Esophagus muscularis mucosa (tissue), 4 donors: ENCODE data around the gene CFL1. TPM values are rescaled to one million over a fixed set of nuclear protein-coding genes. Genes with fewer than 3 reads are reported as not detected.

ENCODE experiments used
- DNase-seq: peaks from one replicate; pipeline ENCODE4 v3.0.0-alpha.2; 2017; ENCODE audit errors: extremely low spot score
- H3K27ac ChIP-seq, 4 donors: fragments of 200-600 bp; sonication (generic); replicated peaks in 1 of 4; 1 replicate in 3 of 4; 2 replicates in 1 of 4; pipeline ENCODE4 v1.5.1; 2016 to 2019; ENCODE audit warnings: mild to moderate bottlenecking in 1 of 4
- H3K27me3 ChIP-seq, 4 donors: fragments of 200-600 bp; sonication (generic); one replicate each; pipeline versions ENCODE4 v1.5.1 to v1.6.0; 2016 to 2019
- H3K36me3 ChIP-seq, 4 donors: fragments of 200-600 bp; sonication (generic); one replicate each; pipeline ENCODE4 v1.5.1; 2016 to 2019
- H3K4me1 ChIP-seq, 4 donors: fragments of 200-600 bp; sonication (generic); one replicate each; pipeline ENCODE4 v1.5.1; 2016 to 2019
- H3K4me3 ChIP-seq, 4 donors: fragments of 200-600 bp; sonication (generic); 1 replicate in 2 of 4; 2 replicates in 2 of 4; pipeline ENCODE4 v1.5.1; 2016 to 2019; ENCODE audit warnings: mild to moderate bottlenecking in 4 of 4, moderate library complexity in 1 of 4
- H3K9me3 ChIP-seq, 4 donors: fragments of 200-600 bp; sonication (generic); 1 replicate in 3 of 4; 2 replicates in 1 of 4; pipeline ENCODE4 v1.5.1; 2016 to 2019
- CTCF ChIP-seq, 3 experiments: fragments of 200-600 bp in 2 of 3; fragments of 450-650 bp in 1 of 3; sonication (generic) in 2 of 3; IDR thresholded peaks; one replicate each; pipeline ENCODE4 v1.5.1; 2017 to 2019; ENCODE audit warnings: antibody characterized with exemption in 3 of 3, mild to moderate bottlenecking in 2 of 3, moderate library complexity in 1 of 3
- EP300 ChIP-seq: sonication (generic); formaldehyde crosslinking; IDR thresholded peaks from one replicate; pipeline ENCODE4 v1.6.1; 2017; ENCODE audit warnings: antibody characterized with exemption
- POLR2A ChIP-seq: fragments of 450-650 bp; IDR thresholded peaks from one replicate; pipeline ENCODE4 v1.6.1; 2017; ENCODE audit warnings: antibody characterized with exemption, moderate library complexity, mild to moderate bottlenecking, low read depth
- POLR2AphosphoS5 ChIP-seq, 2 donors: sonication (generic); formaldehyde crosslinking; IDR thresholded peaks; one replicate each; pipeline ENCODE4 v1.6.1; 2017; ENCODE audit warnings: antibody characterized with exemption in 2 of 2
- WGBS: methylation state at CpG from one replicate; pipeline ENCODE4 v1.1.5; 2018; 5-methylcytosine and 5-hydroxymethylcytosine counted together
- intact Hi-C: fragments of 100-400 bp; cut with DNase I; formaldehyde crosslinking; loops from one replicate; pipeline ENCODE4 v1.15.1; 2023
- total RNA-seq, 4 donors: library from RNA; depleted of rRNA; stranded (reverse); fragments of >200 nt; gene quantifications; one replicate each; pipeline versions ENCODE4 v1.1.0 to v1.2.1, GENCODE V29; 2016

The CFL1 gene
- total RNA-seq, 4 donors from 2014 or later, result 610 to 793 (median 738) TPM

DNA sequence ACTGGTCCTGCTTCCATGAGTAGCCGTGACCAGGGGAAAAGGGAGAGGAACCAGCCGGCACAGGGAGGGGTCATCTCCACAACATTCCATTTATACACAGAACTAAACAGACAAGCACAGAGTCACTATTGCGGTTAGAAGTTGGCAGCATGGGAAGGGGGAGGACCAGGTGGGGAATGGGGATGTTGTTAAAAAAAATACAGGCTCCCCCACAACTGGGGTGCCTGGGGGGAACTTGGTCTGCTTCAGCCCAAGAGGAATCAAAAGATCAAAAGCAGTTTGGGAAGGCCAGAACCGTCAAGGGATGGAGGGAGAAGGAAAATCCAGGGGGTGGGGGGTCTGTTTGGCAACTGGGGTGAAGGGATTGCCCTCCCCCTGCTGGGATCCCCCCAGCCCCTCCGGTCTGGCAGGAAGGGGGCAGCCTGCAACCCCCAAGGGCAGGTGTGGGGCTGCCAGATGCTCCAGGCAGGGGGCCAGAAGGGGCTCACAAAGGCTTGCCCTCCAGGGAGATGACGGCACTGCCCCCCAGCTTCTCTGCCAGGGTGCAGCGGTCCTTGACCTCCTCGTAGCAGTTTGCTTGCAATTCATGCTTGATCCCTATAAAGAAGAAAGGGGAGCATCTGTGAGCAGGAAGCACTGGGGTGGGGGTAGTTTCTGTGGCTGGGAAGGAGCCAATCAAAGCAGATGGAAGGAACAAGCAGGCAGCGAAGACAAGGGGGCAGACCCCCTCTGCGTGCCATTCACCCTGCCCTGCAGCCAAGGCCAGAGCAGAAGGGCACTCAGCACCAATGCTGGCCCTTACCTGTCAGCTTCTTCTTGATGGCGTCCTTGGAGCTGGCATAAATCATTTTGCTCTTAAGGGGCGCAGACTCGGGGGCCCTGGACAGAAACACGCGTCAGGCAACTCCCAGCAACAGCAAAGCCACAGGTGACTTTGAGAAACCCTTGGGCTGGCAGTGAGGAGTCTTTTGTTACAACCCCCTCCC, 2.8 kb downstream of the CFL1 start:
- intact Hi-C loops, result no loop called here
- TF ChIP-seq POLR2AphosphoS5 (IDR thresholded peaks at IDR 0.05) (no peak), POLR2A (no peak), CTCF (IDR thresholded peaks at IDR 0.05) (no peak), EP300 (no peak)
- H3K27ac ChIP-seq, result peak overlapping the region in 1 of 4 donors; percentile 100
- H3K4me3 ChIP-seq, result no peak overlapping the region
- no peak for DNase-seq
- H3K9me3 ChIP-seq, result peaks cover 0 to 9% (median 3%) of the 10 kb centered on the region in 4 donors
- WGBS, result 78% methylated on average over 11 of the region's 15 CpGs
- H3K27me3 ChIP-seq, result no peaks in the 10 kb centered on the region
- peaks cover 22 to 65% (median 60%) of the 10 kb centered on the region in 4 donors for H3K36me3 ChIP-seq
- peaks cover 25 to 60% (median 52%) of the 10 kb centered on the region in 4 donors for H3K4me1 ChIP-seq

DNA sequence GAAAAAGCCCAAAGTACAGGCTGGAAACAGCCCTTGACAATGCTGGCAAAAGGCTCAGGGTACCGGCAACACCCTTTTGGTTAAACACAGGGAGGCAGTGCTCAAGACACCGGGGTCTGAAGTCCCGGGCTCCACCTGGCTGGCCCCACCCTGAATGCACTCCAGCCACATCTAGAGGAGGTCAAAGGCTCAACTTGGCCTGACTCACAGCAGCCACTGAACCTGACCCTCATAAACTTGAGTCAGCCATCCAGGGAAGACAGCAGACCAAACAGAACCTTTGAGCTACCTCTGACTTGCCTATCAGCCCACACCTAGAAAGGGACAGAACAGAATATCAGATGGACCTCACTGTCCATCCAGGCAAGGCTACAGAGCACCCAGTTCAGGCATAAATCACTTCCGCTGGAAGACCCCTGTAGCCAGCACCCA, 3.8 kb downstream of the CFL1 start:
- Histone ChIP-seq H3K9me3 (peaks cover 0 to 9% (median 3%) of the 10 kb centered on the region in 4 donors), H3K4me1 (peaks cover 21 to 51% (median 45%) of the 10 kb centered on the region in 4 donors), H3K36me3 (peaks cover 22 to 65% (median 60%) of the 10 kb centered on the region in 4 donors), H3K27me3 (no peaks in the 10 kb centered on the region), H3K4me3 (no peak overlapping the region), H3K27ac (peak overlapping the region in 1 of 4 donors; percentile 100)
- intact Hi-C loops, result no loop called here
- WGBS, result 94% methylated on average over 3 of the region's 4 CpGs
- TF ChIP-seq EP300, result no peak
- TF ChIP-seq POLR2A, result no peak
- no peak for TF ChIP-seq CTCF (IDR thresholded peaks at IDR 0.05)
- TF ChIP-seq POLR2AphosphoS5 (IDR thresholded peaks at IDR 0.05), result no peak
- DNase-seq, result no peak

DNA sequence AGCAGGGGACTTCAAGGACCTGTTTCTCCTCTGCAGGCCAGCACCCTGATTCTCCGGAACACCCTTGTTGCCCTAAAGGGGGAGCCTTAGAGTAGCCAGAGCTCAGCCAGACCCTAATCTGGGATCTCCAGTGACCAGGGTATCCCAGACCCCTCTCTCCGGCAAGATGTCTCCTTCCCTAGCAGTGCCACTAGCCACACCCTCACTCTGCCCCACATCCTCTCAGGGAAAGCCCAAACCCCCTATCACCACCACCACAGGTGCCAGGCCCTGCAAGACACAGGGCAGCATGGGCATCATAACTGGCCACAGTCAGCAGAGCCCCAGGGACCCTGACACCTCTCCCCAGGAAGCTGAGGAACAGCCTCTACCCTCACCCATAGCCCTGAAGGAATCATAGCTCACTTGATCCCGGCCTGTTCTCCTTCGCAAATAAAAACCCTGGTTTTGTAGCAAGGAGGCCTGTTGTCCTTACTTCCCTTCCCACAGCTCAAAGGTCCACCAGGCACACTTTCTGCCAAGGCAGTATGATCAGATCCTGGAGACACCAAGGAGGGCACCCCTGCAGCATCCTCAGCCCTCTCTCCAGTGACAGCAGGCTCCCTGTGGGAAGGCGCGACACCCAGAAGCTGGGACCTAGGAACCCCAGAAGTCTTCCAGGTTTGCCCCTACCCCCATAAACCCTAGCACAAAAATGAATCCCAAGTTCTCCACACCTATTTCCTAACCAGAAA, 4.6 kb downstream of the CFL1 start:
- no peak for DNase-seq
- H3K4me3 ChIP-seq, result no peak overlapping the region
- 79% methylated on average over 6 of the region's 6 CpGs for WGBS
- peaks cover 22 to 65% (median 60%) of the 10 kb centered on the region in 4 donors for H3K36me3 ChIP-seq
- TF ChIP-seq POLR2A (no peak), CTCF (IDR thresholded peaks at IDR 0.05) (no peak), POLR2AphosphoS5 (IDR thresholded peaks at IDR 0.05) (no peak), EP300 (no peak)
- peaks cover 0 to 9% (median 3%) of the 10 kb centered on the region in 4 donors for H3K9me3 ChIP-seq
- intact Hi-C loops, result no loop called here
- H3K27ac ChIP-seq, result peak overlapping the region in 1 of 4 donors; percentile 19
- H3K4me1 ChIP-seq, result peaks cover 21 to 49% (median 39%) of the 10 kb centered on the region in 4 donors
- H3K27me3 ChIP-seq, result no peaks in the 10 kb centered on the region

DNA sequence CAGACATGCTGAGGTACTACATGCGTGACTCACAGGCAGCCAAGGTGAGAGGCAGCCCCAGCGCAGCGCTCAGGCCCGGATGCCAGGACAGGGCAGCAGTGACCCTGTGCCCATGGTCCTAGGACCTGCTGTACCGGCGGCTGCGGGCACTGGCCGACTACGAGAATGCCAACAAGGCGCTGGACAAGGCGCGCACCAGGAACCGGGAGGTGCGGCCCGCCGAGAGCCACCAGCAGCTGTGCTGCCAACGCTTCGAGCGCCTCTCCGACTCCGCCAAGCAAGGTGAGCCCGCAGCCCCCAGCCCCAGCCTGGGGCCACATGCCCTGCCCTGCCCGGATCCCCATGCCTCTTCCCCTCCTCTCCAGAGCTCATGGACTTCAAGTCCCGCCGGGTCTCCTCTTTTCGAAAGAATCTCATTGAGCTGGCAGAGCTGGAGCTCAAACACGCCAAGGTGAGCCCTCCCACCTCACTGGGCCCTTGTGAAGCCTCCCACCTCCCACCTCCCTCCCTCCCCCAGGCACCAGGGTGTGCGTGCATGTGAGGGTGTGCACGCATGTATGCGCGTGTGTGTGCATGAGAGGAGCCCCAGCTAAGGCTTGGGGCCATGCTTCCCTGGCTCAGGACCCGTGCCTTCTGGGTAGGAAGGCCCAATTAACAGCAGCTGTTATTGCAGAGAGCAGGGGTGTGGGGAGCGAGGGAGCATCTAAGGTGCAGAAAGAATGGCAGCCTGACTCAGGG, 5.3 kb downstream of the CFL1 start:
- peak overlapping the region in 1 of 4 donors; percentile 19 for H3K27ac ChIP-seq
- no peaks in the 10 kb centered on the region for H3K27me3 ChIP-seq
- intact Hi-C loops, result no loop called here
- TF ChIP-seq POLR2A (no peak), POLR2AphosphoS5 (IDR thresholded peaks at IDR 0.05) (no peak), EP300 (no peak), CTCF (IDR thresholded peaks at IDR 0.05) (no peak)
- peaks cover 22 to 65% (median 60%) of the 10 kb centered on the region in 4 donors for H3K36me3 ChIP-seq
- H3K4me3 ChIP-seq, result no peak overlapping the region
- no peak for DNase-seq
- H3K4me1 ChIP-seq, result peaks cover 21 to 49% (median 38%) of the 10 kb centered on the region in 4 donors
- H3K9me3 ChIP-seq, result peaks cover 0 to 9% (median 3%) of the 10 kb centered on the region in 4 donors
- 88% methylated on average over 25 of the region's 33 CpGs for WGBS
